Heart left ventricle (tissue), 16 donors: ENCODE measurements around the gene ZNF518B. TPM values are rescaled to one million over a fixed set of nuclear protein-coding genes. Genes with fewer than 3 reads are reported as not detected.

ENCODE experiments used
- ATAC-seq, 4 donors: fragments of 200-7000 bp; cut with Tn5 transposase; one replicate each; pipeline ENCODE4 v1.9.1; 2020 to 2022; ENCODE audit warnings: moderate library complexity in 4 of 4, mild to moderate bottlenecking in 3 of 4, moderate number of reproducible peaks in 1 of 4
- DNase-seq, 5 donors: peaks; one replicate each; pipeline ENCODE4 v3.0.0-alpha.2; 2020
- H3K27ac ChIP-seq, 12 donors: fragments of 200-600 bp; sonication (generic) in 4 of 12; one replicate each; pipeline versions ENCODE4 v1.5.0 to v1.8.0; 2016 to 2022; ENCODE audit warnings: mild to moderate bottlenecking in 2 of 12
- H3K27me3 ChIP-seq, 9 donors: fragments of 200-600 bp; sonication (generic) in 2 of 9; one replicate each; pipeline versions ENCODE4 v1.5.1 to v1.8.0; 2016 to 2022; ENCODE audit warnings: mild to moderate bottlenecking in 3 of 9
- H3K36me3 ChIP-seq, 9 donors: fragments of 200-600 bp; sonication (generic) in 2 of 9; one replicate each; pipeline versions ENCODE4 v1.5.0 to v1.8.0; 2018 to 2022; ENCODE audit warnings: mild to moderate bottlenecking in 2 of 9
- H3K4me1 ChIP-seq, 12 donors: fragments of 200-600 bp; sonication (generic) in 4 of 12; one replicate each; pipeline versions ENCODE4 v1.5.0 to v1.8.0; 2016 to 2022; ENCODE audit warnings: mild to moderate bottlenecking in 3 of 12
- H3K4me3 ChIP-seq, 12 donors: fragments of 200-600 bp; sonication (generic) in 4 of 12; one replicate each; pipeline versions ENCODE4 v1.5.0 to v1.8.0; 2017 to 2022; ENCODE audit warnings: mild to moderate bottlenecking in 9 of 12, moderate library complexity in 4 of 12
- H3K9me3 ChIP-seq, 12 donors: fragments of 200-600 bp; sonication (generic) in 4 of 12; one replicate each; pipeline versions ENCODE4 v1.5.0 to v1.8.0; 2016 to 2022; ENCODE audit warnings: mild to moderate bottlenecking in 1 of 12
- POLR2A ChIP-seq, 2 donors: fragments of 450-650 bp; IDR thresholded peaks; one replicate each; pipeline ENCODE4 v1.6.1; 2017; ENCODE audit warnings: antibody characterized with exemption in 2 of 2, mild to moderate bottlenecking in 2 of 2, moderate library complexity in 2 of 2
- WGBS, 4 donors: extraction: QIAGEN DNeasy Blood & Tissue Kit in 2 of 4; methylation state at CpG; one replicate each; pipeline versions ENCODE4 v1.1.5 to v1.1.7; 2013 to 2018; 5-methylcytosine and 5-hydroxymethylcytosine counted together
- intact Hi-C, 10 donors: fragments of 100-400 bp; cut with DNase I; formaldehyde crosslinking; loops; one replicate each; pipeline versions ENCODE4 v1.11.1 to v1.14.2; 2022
- polyA plus RNA-seq, 2 donors: library from polyadenylated mRNA; stranded (reverse); fragments of 200-250 nt; gene quantifications; one replicate each; pipeline ENCODE4 v1.2.3, GENCODE V29; 2013
- total RNA-seq, 9 donors: library from RNA; depleted of rRNA in 2 of 9; stranded (reverse); fragments of >200 nt in 2 of 9; fragmentation: NEBNext Ultra II Directional in 3 of 9; extraction: Animal tissue kit (Norgen Biotek cat#: 25700) in 3 of 9; gene quantifications; one replicate each; pipeline versions ENCODE4 v1.1.0 to v1.2.4, GENCODE V29; 2016 to 2023
- TF ChIP-seq, protein P1 (sequence below), 12 donors: fragments of 200-600 bp; sonication (generic) in 4 of 12; IDR thresholded peaks; one replicate each; pipeline versions ENCODE4 v1.5.0 to v1.8.0; 2018 to 2022; ENCODE audit warnings: antibody characterized with exemption in 12 of 12, mild to moderate bottlenecking in 5 of 12
- donor health status: ischemic (EF 13 %, LVEDD 7.1; RV severe dilation, severe dysfunction).
- donor health status: healthy with polysubstance abuse.
- donor health status: DM: no; HTN: yes; CAD: no.
- donor health status: DM: no; HTN: no; CAD: no.
- donor health status: ischemic (EF 25% LVEDD 6.9; RV normal size, moderate dysfunction).
- donor health status: ischemic (EF 25% LVEDD 5.7; RV mildly dilated, moderate dysfunction).
- donor health status: healthy.
- donor health status: DM: yes; HTN: yes; CAD: no.
- donor health status: ischemic (EF 35%, LVEDD 5.7; RV mildly dilated, moderate dysfunction).
- donor health status: nonischemic (EF 11% LVEDD 7.7; RV severe dilation, severe dysfunction).
- donor health status: DM: yes; HTN: yes; CAD: no.
- donor health status: PGD.
- donor health status: ischemic (EF 29% LVEDD 5.4; RV normal size, mild dysfunction).
- donor health status: nonischemic (EF 23%, LVEDD 6.1; RV moderate dilation, normal function).

ZNF518B gene
- total and polyA plus RNA-seq, 11 donors, result 4.3 to 39.8 (median 23.2) TPM

DNA sequence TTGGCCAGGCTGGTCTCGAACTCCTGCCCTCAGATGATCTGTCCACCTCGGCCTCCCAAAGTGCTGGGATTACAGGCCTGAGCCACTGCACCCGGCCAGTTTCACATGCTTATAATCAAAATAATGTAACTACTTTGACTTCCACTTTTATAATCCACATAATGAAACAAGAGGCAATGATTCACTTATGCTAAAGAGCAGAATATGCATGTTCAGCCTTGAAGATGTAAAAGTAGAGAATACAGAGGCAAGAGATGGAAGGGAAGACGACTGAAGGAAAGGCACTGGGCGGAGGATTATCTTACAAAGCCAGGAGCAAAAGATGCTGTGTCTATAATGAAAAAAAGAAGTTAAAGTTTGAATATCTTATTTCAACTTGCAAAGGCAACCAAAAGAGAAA is 13.3 kb upstream of the ZNF518B start:
- DNase-seq, result no peak
- WGBS, 4 donors, result 85 to 92% (median 89%) methylated on average over 5 of the region's 5 CpGs
- no peak for TF ChIP-seq POLR2A (IDR thresholded peaks at IDR 0.05)
- TF ChIP-seq, protein P1, sequence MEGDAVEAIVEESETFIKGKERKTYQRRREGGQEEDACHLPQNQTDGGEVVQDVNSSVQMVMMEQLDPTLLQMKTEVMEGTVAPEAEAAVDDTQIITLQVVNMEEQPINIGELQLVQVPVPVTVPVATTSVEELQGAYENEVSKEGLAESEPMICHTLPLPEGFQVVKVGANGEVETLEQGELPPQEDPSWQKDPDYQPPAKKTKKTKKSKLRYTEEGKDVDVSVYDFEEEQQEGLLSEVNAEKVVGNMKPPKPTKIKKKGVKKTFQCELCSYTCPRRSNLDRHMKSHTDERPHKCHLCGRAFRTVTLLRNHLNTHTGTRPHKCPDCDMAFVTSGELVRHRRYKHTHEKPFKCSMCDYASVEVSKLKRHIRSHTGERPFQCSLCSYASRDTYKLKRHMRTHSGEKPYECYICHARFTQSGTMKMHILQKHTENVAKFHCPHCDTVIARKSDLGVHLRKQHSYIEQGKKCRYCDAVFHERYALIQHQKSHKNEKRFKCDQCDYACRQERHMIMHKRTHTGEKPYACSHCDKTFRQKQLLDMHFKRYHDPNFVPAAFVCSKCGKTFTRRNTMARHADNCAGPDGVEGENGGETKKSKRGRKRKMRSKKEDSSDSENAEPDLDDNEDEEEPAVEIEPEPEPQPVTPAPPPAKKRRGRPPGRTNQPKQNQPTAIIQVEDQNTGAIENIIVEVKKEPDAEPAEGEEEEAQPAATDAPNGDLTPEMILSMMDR (IDR thresholded peaks at IDR 0.05), result no peak
- H3K4me1 ChIP-seq, result no peaks in the 10 kb centered on the region
- no peaks in the 10 kb centered on the region for H3K36me3 ChIP-seq
- H3K27ac ChIP-seq, result no peak overlapping the region
- H3K4me3 ChIP-seq, result no peak overlapping the region
- ATAC-seq, result no peak
- intact Hi-C loops, result no loop called here
- peaks cover 0 to 2% (median 0%) of the 10 kb centered on the region in 9 donors for H3K27me3 ChIP-seq
- H3K9me3 ChIP-seq, result no peaks in the 10 kb centered on the region

DNA sequence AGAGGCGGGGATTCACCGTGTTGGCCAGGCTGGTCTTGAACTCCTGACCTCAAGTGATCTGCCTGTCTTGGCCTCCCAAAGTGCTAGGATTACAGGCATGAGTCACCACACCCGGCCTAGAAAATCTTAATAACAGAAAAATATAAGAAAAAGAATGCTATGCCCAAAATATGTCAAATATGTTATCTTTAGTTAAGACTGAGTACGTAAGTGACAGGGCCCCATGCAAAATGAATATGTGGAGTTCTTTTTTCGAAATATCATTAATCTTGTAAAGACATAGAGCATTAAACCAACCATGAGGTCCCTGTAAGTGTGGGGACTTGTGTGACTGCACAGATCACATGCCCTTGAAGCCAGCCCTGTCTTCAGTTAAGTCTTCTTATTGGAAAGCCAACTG is 8.9 kb upstream of the ZNF518B start:
- WGBS, 4 donors, result 85 to 94% (median 90%) methylated on average over 5 of the region's 5 CpGs
- intact Hi-C loops, result no loop called here

DNA sequence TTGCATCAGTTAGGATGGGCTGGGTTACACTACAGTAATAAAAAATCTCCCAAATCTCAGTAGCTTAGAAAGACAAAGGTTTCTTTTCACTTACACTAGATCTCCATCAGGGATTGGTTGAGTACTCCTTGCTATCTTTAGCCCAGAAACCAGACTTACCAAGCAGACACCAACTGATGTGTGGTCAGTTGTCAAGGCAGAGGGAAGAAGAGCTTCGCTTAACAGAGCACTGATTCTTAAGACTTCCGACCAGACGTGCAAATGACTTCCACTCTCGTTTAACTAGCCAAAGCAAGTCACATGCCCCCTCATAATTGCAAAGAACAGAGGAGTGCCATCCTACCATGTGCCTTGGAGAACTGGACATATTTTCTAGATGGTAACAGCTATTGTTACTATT is 5.7 kb upstream of the ZNF518B start:
- no peak for DNase-seq
- no peaks in the 10 kb centered on the region for H3K9me3 ChIP-seq
- no peak for ATAC-seq
- no peak for TF ChIP-seq POLR2A (IDR thresholded peaks at IDR 0.05)
- TF ChIP-seq, protein P1 (IDR thresholded peaks at IDR 0.05), result no peak
- intact Hi-C loops, result loop anchor here in 4 of 10 donors (5.0 kb wide), 2 partner anchors 84 to 89 kb away; no protein-coding TSS in a partner anchor
- H3K27ac ChIP-seq, result no peak overlapping the region
- 90 to 96% (median 93%) methylated on average over 4 of the region's 4 CpGs for WGBS, 4 donors
- peaks cover 0 to 12% (median under 1%) of the 10 kb centered on the region in 12 donors for H3K4me1 ChIP-seq
- no peak overlapping the region for H3K4me3 ChIP-seq
- H3K27me3 ChIP-seq, result peaks cover 6 to 55% (median 21%) of the 10 kb centered on the region in 9 donors
- no peaks in the 10 kb centered on the region for H3K36me3 ChIP-seq

More for the DNA sequence above, 8.9 kb upstream of the ZNF518B start:
- TF ChIP-seq POLR2A (IDR thresholded peaks at IDR 0.05), result no peak
- TF ChIP-seq, protein P1 (IDR thresholded peaks at IDR 0.05), result no peak
- Histone ChIP-seq H3K27me3 (peaks cover 6 to 44% (median 16%) of the 10 kb centered on the region in 9 donors), H3K36me3 (no peaks in the 10 kb centered on the region), H3K4me1 (peaks cover 0 to 8% (median 0%) of the 10 kb centered on the region in 12 donors), H3K4me3 (no peak overlapping the region), H3K27ac (no peak overlapping the region), H3K9me3 (no peaks in the 10 kb centered on the region)
- ATAC-seq (no peak), DNase-seq (no peak)

DNA sequence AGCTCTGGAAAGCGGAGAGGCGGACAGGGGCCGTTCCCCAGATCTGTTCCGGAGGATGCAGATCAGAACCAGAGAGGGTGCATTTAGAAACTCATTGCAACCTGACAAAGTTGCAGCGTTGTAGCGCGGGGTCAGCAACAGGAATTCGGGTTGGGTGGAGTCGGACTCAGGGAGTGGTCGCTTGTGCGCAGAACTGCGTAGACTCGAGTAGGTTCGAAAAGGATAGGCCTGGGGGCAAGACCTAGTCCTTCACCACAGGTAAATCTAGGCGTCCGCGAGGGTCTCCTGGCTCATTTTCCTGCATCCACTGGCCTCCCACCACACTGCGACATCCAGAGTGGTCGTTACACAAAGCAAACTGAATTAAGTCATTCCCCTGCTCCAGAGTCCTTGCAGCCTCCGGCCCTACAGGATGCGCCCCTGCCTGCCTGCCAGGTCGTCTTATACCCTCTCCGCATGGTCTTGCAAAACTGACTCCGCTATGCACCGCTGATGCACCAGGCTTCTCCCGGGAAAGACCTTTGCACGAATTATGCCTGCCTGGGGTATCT is 4.7 kb upstream of the ZNF518B start:
- Histone ChIP-seq H3K27ac (no peak overlapping the region), H3K4me1 (peaks cover 0 to 18% (median 3%) of the 10 kb centered on the region in 12 donors), H3K9me3 (no peaks in the 10 kb centered on the region), H3K36me3 (no peaks in the 10 kb centered on the region), H3K4me3 (peak overlapping the region in 11 of 12 donors; percentile 1 to 47 (median 34)), H3K27me3 (peaks cover 6 to 55% (median 21%) of the 10 kb centered on the region in 9 donors)
- TF ChIP-seq POLR2A (IDR thresholded peaks at IDR 0.05), result no peak
- TF ChIP-seq, protein P1 (IDR thresholded peaks at IDR 0.05), result no peak
- DNase-seq (no peak), ATAC-seq (no peak)
- WGBS, 4 donors, result 44 to 49% (median 46%) methylated on average over 23 to 27 of the region's 27 CpGs
- intact Hi-C loops, result loop anchor here in 4 of 10 donors (5.0 kb wide), 2 partner anchors 85 to 90 kb away; no protein-coding TSS in a partner anchor
